Gastrocnemius medialis (tissue), 4 donors: ENCODE measurements around the gene TYSND1. TPM values are rescaled to one million over a fixed set of nuclear protein-coding genes. Genes with fewer than 3 reads are reported as not detected.
A peak's percentile ranks its signal among the peaks of the same experiment; 100 is the strongest.
"Not testable (repeated sequence)": the region's sequence is repeated elsewhere in the genome, so short reads cannot be mapped to it uniquely, and the experiment has no call there.

Experiments used
- ATAC-seq, 2 donors: fragments of 150-250 bp; one replicate each; pipeline ENCODE4 v1.9.1; 2016
- DNase-seq, 2 donors: peaks; one replicate each; pipeline ENCODE4 v3.0.0-alpha.2; 2019
- H3K27ac ChIP-seq, 4 donors: fragments of 200-600 bp; sonication (generic); 1 replicate in 1 of 4; 2 replicates in 3 of 4; pipeline ENCODE4 v1.5.1; 2016 to 2018; ENCODE audit warnings: mild to moderate bottlenecking in 2 of 4, moderate library complexity in 1 of 4
- H3K27me3 ChIP-seq, 3 donors: fragments of 200-600 bp; sonication (generic) in 2 of 3; 1 replicate in 1 of 3; 2 replicates in 2 of 3; pipeline versions ENCODE4 v1.5.1 to v1.6.0; 2016 to 2019; ENCODE audit warnings: mild to moderate bottlenecking in 1 of 3, moderate library complexity in 1 of 3
- H3K36me3 ChIP-seq, 2 donors: fragments of 200-600 bp; sonication (generic) in 1 of 2; one replicate each; pipeline ENCODE4 v1.5.1; 2017 to 2018
- H3K4me1 ChIP-seq, 2 donors: fragments of 200-600 bp; sonication (generic) in 1 of 2; one replicate each; pipeline ENCODE4 v1.5.1; 2016 to 2017; ENCODE audit warnings: mild to moderate bottlenecking in 2 of 2
- H3K4me3 ChIP-seq, 4 donors: fragments of 200-600 bp; sonication (generic) in 3 of 4; 1 replicate in 1 of 4; 2 replicates in 3 of 4; pipeline ENCODE4 v1.5.1; 2016 to 2019; ENCODE audit warnings: mild to moderate bottlenecking in 2 of 4
- H3K9me3 ChIP-seq, 3 donors: fragments of 200-600 bp; sonication (generic) in 2 of 3; 1 replicate in 1 of 3; 2 replicates in 2 of 3; pipeline ENCODE4 v1.5.1; 2016 to 2019
- CTCF ChIP-seq, 5 experiments: fragments of 450-650 bp in 3 of 5; fragments of 200-600 bp in 2 of 5; sonication (generic) in 2 of 5; IDR thresholded peaks in 4 of 5; conservative IDR thresholded peaks in 1 of 5; 1 replicate in 4 of 5; 2 replicates in 1 of 5; pipeline ENCODE4 v1.5.1; 2016 to 2019; ENCODE audit warnings: antibody characterized with exemption in 5 of 5, mild to moderate bottlenecking in 3 of 5, moderate library complexity in 3 of 5
- POLR2A ChIP-seq, 2 donors: fragments of 450-650 bp; IDR thresholded peaks; one replicate each; pipeline ENCODE4 v1.6.1; 2017; ENCODE audit warnings: antibody characterized with exemption in 2 of 2, mild to moderate bottlenecking in 2 of 2, moderate library complexity in 2 of 2
- in situ Hi-C, 4 donors: fragments of 200-750 bp; cut with MboI; loops; one replicate each; pipeline versions ENCODE4 v1.15.0 to v1.8.0; 2017; ENCODE audit warnings: low sequenced_read_pairs in 4 of 4
- intact Hi-C: fragments of 100-400 bp; cut with DNase I; formaldehyde crosslinking; loops from one replicate; pipeline ENCODE4 v1.15.1; 2023; ENCODE audit warnings: low total_unique reads
- total RNA-seq, 4 donors: library from RNA; depleted of rRNA; stranded (reverse); fragments of >200 nt; gene quantifications; one replicate each; pipeline versions ENCODE4 v1.1.0 to v1.2.3, GENCODE V29; 2016

Gene TYSND1
- total RNA-seq, 4 donors from 2014 or later: 2.7 to 10.3 (median 4.7) TPM

GRCh38 chr10:70111496-70111895, 35.0 kb downstream of the TYSND1 start:
- intact Hi-C loops: no loop called here
- in situ Hi-C loops: no loop called here

GRCh38 chr10:70109064-70109729, 37.3 kb downstream of the TYSND1 start:
- Histone ChIP-seq H3K36me3 (peaks cover 0 to 49% of the 10 kb centered on the region in 2 donors), H3K4me3 (no peak overlapping the region), H3K9me3 (no peaks in the 10 kb centered on the region), H3K27me3 (no peaks in the 10 kb centered on the region), H3K27ac (no peak overlapping the region), H3K4me1 (no peaks in the 10 kb centered on the region)
- in situ Hi-C loops (no loop called here), intact Hi-C loops (no loop called here)
- no peak for TF ChIP-seq CTCF (IDR thresholded peaks at IDR 0.05 in 4 of 5, conservative IDR thresholded peaks at IDR 0.05 in 1 of 5)
- no peak for TF ChIP-seq POLR2A (IDR thresholded peaks at IDR 0.05)
- no peak for DNase-seq
- ATAC-seq: no peak

More at GRCh38 chr10:70111496-70111895, 35.0 kb downstream of the TYSND1 start:
- Histone ChIP-seq H3K27ac (no peak overlapping the region), H3K27me3 (no peaks in the 10 kb centered on the region), H3K36me3 (peaks cover 0 to 62% of the 10 kb centered on the region in 2 donors), H3K9me3 (no peaks in the 10 kb centered on the region), H3K4me3 (no peak overlapping the region), H3K4me1 (peaks cover 0 to 3% of the 10 kb centered on the region in 2 donors)
- TF ChIP-seq POLR2A (IDR thresholded peaks at IDR 0.05): no peak
- no peak for TF ChIP-seq CTCF (IDR thresholded peaks at IDR 0.05 in 4 of 5, conservative IDR thresholded peaks at IDR 0.05 in 1 of 5)
- DNase-seq (no peak), ATAC-seq (no peak)

DNA sequence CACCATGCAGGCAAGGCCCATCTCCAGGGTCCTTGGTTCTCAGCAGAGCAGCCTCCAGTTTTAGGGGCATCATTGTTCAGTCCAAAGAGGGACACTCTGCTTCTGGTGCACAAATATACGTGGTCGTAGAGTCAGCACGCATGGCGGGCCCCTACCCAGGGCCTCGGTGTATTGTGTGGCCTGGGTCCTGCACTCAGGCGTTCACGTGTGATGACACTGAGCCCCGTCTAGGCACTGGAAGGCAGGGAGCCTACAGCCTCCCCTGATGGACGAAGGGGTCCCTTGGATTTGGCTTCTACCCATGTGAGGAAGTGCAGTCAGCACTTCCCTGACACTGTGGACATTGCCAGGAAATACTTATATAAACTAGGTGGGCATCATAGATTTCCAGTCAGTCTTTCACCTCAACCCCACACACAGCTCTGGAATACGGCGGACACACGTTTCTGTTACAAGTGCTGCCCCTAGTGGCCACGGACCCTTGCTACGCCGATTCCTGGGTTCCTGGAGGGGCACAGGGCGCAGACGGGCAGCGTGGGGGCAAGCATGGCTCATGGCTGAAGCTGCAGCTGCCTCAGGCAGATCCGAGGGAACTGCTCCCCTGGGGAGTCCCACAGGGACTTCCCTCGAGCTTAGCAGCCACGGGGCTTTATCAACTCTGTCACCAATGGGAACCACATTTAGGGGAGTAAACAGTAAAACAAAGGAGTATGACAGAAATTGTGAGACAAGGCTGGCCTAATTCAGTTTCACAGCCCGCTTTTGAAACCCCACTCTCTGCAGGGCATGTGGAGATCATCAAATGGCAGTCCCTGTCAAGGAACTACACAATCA, 39.3 kb downstream of the TYSND1 start:
- H3K27me3 ChIP-seq: no peaks in the 10 kb centered on the region
- in situ Hi-C loops: no loop called here
- no peak overlapping the region for H3K4me3 ChIP-seq
- peaks cover 0 to 28% of the 10 kb centered on the region in 2 donors for H3K36me3 ChIP-seq
- no peak overlapping the region for H3K27ac ChIP-seq
- H3K4me1 ChIP-seq: no peaks in the 10 kb centered on the region
- no peaks in the 10 kb centered on the region for H3K9me3 ChIP-seq
- intact Hi-C loops: no loop called here
- DNase-seq: no peak
- ATAC-seq: no peak
- no peak for TF ChIP-seq POLR2A (IDR thresholded peaks at IDR 0.05)
- peak in 2 of 5 experiments; percentile 14 to 37 for TF ChIP-seq CTCF (IDR thresholded peaks at IDR 0.05 in 4 of 5, conservative IDR thresholded peaks at IDR 0.05 in 1 of 5)

DNA sequence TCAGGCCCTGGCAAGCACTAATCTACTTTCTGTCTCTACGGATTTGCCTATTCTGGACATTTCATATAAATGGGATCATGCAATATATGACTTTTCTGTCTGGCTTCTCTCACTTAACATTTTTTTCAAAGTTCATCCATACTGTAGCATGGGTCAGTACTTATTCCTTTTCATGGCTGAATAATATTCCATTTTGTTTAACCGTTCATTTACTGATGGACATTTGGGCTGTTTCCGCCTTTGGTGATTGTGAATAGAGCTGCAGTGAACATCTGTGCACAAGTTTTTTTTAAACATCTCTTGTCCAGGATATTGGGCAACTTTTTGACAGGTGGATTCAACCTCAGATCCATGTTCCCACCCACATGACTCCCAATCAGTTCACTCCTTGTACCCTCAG, 44.8 kb downstream of the TYSND1 start:
- intact Hi-C loops (no loop called here), in situ Hi-C loops (no loop called here)

GRCh38 chr10:70101068-70101562, 45.4 kb downstream of the TYSND1 start:
- H3K9me3 ChIP-seq, H3K27ac ChIP-seq, ATAC-seq, H3K27me3 ChIP-seq, intact Hi-C loops, H3K4me3 ChIP-seq, H3K4me1 ChIP-seq, DNase-seq, in situ Hi-C loops: not testable (repeated sequence)
- peaks cover 0 to 17% of the 10 kb centered on the region in 2 donors for H3K36me3 ChIP-seq

More for the DNA sequence above, 44.8 kb downstream of the TYSND1 start:
- H3K27me3 ChIP-seq: no peaks in the 10 kb centered on the region
- peaks cover 0 to 17% of the 10 kb centered on the region in 2 donors for H3K36me3 ChIP-seq
- no peak overlapping the region for H3K27ac ChIP-seq
- ATAC-seq (no peak), DNase-seq (no peak)
- H3K4me3 ChIP-seq: no peak overlapping the region
- H3K4me1 ChIP-seq: no peaks in the 10 kb centered on the region
- no peak for TF ChIP-seq POLR2A (IDR thresholded peaks at IDR 0.05)
- no peak for TF ChIP-seq CTCF (IDR thresholded peaks at IDR 0.05 in 4 of 5, conservative IDR thresholded peaks at IDR 0.05 in 1 of 5)
- H3K9me3 ChIP-seq: no peaks in the 10 kb centered on the region
